GM18511 (cell line): ENCODE results near the gene BLOC1S2.
"Not testable (repeated sequence)": the region's sequence is repeated elsewhere in the genome, so short reads cannot be mapped to it uniquely, and the experiment has no call there.

Source experiments
- ATAC-seq: cut with Tn5 transposase; IDR thresholded peaks from one replicate; pipeline ENCODE4 v1.9.1; 2021; ENCODE audit warnings: mild to moderate bottlenecking, moderate library complexity; ENCODE audit not compliant: unreplicated experiment

The BLOC1S2 gene

DNA sequence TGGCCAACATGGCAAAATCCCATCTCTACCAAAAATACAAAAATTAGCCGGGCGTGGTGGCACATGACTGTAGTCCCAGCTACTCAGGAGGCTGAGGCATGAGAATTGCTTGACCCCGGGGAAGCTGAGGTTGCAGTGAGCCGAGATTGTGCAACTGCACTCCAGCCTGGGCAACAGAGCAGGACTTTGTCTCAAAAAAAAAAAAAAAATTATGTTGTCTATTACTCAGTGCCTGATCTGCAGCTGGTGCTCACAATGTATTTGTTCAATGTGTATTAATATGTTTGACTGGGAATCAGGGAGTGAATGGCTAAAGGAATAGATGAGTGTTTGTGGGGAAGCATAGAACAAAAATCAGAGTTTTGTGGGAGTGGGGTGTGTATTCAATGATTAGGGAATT, 5.8 kb upstream of the BLOC1S2 start:
- ATAC-seq: not testable (repeated sequence)

DNA sequence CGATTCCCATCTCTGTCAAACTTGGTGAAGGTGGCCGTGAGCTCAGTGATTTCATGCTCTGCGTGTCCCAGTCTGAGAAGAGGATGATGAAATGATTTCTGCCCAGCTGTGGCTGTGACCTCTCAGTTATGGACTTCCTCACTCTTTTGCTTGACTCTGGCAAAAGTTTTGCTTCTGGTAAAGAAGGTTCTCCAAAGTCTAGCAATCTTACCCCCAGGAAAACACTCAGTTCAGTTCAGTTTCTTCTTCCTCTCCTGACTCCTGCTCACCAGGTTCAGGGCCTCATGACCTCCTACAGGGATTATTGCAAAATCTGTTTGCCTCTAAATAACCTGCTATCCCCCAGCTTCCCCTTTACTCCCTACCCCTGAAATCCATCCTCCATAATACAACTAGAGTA, 4.9 kb upstream of the BLOC1S2 start:
- ATAC-seq: no peak

DNA sequence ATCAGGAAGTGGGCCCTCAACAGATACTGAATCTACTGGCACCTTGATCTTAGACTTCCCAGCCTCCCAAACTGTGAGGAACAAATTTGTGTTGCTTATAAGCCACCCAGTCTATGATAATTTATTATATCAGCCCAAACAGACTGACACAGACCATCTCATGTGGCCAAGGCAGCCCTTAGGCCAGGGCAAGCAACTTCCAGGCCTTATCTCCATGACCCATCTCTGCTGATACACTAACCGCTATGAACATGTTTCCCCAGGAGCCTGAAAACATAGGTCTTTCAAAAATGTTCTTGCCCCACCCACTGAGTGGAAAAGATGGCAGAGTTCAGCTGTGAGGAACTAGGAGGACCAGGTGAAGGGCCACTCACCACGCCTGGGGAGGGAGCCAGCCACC, 3.2 kb upstream of the BLOC1S2 start:
- ATAC-seq: no peak

DNA sequence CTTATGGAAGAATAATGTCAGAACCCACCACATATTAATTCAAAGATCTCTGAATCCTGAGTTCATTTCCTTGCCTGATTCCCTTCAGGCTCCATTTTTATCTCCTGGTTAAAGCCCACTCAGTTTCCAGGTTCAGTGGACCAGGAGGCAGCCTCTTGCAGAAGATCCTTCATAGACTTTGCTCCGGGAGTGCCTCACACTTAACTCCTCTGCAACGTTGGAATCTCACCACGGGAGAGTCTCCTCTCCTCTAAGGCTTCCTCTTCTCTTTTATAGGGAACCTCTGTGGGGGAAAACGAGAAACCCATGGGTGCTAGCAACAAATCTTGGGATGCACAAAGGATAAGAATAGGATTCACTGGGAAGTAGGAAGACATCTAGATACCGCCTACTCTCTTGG, 1.7 kb upstream of the BLOC1S2 start:
- no peak for ATAC-seq

DNA sequence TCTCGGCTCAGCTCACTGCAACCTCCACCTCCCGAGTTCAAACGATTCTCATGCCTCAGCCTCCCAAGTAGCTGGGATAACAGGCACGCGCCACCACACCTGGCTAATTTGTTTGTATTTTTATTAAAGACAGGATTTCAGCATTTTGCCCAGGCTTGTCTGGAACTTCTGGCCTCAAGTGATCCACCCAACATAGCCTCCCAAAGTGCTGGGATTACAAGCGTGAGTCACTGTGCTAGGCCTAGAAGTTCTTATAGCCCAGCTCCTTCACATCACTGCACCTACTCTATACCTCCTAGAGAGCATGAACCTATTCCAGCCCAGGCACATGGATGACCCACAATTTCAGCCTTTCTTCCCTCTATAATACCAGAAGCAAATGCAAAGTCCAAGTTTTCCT, 1.3 kb upstream of the BLOC1S2 start:
- ATAC-seq: no peak

DNA sequence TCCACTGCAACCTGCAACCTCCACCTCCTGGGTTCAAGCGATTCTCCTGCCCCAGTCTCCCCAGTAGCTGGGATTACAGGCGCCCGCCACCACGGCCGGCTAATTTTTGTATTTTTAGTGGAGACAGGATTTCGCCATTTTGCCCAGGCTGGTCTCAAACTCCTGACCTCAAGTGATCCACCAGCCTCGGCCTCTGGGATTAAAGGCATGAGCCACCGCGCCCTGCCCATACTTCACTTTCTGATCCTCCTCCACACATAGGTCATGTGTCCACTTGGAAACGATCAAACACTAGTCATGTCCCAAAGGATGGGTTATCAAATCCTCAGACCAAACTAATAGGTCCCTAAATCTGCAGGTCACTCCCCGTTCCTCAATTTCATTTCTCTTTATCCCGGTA, 1.2 kb downstream of the BLOC1S2 start:
- ATAC-seq: not testable (repeated sequence)

DNA sequence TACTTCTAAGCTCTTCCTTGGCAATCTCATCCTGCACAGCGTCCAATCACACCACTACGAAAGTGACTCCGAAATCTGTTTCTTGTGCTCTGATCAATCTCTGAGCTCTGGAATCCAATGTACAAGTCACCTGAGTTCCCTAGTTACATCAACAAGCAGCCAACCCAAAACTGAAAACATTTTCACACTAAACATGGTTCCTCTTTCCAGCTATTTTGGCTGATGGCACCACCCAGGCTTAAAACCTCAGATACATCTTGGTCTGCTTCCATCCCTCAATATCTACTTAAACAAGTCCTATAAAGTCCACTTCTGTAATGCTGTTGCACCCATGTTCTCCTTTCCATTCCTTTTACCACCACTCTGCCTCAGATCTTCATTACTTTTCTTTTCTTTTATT, 3.6 kb downstream of the BLOC1S2 start:
- ATAC-seq: no peak

DNA sequence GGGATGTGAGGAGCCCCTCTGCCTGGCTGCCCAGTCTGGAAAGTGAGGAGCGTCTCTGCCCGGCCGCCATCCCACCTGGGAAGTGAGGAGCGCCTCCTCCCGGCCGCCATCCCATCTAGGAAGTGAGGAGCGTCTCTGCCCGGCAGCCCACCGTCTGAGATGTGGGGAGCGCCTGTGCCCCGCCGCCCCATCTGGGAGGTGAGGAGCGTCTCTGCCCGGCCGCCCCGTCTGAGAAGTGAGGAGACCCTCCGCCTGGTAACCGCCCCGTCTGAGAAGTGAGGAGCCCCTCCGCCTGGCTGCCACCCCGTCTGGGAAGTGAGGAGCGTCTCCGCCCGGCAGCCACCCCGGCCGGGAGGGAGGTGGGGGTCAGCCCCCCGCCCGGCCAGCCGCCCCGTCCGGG, 9.5 kb downstream of the BLOC1S2 start:
- ATAC-seq: not testable (repeated sequence)

DNA sequence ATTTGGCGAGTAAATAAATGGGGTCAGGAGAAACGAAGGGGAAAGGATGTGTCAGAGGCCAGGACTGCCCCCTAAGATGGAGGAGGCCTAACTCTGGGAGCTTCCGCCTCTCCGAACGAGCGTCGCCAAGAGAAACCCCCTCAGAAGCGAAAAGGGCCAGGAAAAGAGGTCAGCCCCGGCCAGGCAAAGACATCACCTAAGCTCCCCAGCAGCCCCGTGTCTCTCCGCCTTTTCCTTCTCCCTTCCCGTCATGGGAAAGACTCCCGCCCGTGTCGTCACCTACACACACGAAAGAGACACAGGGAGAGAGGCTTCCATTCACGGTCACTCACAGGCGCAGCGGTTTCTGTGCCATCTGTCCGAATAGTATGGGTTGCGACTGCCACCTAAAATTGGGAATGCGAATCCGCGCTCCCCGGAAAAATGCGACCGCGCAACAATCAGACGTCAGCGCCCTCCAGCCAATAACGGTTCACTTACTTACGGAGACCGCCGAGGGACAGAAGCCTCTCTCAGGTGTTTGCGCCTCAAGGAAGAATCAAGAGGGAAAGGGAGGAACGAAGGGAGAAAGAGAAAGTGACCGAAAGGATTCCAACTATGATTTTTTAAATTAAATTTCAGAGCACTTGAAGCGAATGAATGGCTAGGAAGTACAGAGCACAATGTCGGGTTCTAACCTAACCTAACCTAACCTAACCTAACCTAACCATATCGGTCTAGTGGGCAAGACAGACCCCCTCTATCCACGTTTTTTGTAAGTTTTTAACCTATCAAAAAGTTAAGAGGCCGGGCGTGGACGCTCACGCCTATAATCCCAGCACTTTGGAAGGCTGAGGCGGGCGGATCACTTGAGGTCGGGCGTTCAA, 19.0 kb downstream of the BLOC1S2 start, which contains the start of gene CWF19L1:
Gene CWF19L1, minus strand, starts transcription at position 400 of the 866 bp plus-strand sequence. Its CDS starts 45 bp downstream, at position 355.
- peak; percentile 88 for ATAC-seq

DNA sequence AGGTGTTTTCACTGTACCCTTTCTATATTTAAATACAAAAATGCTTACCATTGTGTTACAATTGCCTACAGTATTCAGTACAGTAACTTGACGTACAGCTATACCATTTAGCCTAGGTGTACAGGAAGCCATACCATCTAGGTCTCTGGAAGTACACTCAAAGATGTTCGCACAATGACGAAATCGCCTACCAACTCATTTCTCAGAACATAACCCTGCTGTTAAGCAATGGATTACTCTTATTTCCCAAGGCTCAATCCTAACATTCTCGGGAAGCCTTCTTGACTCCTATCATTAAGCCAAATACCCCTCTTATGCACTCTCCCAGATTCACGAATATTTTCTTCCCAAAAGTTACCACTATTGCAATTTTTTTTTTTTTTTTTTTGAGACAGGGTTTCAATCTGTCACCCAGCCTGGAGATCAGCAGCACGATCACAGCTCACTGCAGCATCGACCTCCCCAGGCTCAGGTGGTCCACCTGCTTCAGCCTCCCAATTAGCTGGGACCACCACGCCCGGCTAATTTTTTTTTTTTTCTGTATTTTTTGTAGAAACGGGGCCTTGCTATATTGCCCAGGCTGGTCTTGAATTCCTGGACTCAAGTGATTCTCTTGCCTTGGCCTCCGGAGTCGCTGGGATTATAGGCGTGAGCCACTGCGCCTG, 20.5 kb downstream of the BLOC1S2 start:
- ATAC-seq: no peak

DNA sequence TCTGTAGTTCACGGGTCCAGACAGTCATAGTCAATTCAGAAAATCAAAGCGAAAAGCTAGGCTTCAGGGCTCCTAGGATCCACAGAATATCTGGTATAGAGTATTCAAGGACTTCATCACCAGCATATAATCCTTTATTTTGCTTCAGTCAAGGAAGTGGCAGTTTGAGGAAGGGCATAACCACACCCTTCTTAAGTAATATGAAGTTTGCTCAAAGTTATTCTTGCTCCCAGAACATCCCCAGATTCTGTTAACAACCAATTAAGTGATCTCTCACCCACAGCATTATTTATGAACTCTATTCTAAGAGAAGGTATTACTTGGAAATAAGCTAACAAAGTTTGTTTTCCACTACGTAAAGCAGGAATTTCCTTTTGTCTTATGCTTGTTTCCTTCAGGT, 32.3 kb downstream of the BLOC1S2 start:
- no peak for ATAC-seq

DNA sequence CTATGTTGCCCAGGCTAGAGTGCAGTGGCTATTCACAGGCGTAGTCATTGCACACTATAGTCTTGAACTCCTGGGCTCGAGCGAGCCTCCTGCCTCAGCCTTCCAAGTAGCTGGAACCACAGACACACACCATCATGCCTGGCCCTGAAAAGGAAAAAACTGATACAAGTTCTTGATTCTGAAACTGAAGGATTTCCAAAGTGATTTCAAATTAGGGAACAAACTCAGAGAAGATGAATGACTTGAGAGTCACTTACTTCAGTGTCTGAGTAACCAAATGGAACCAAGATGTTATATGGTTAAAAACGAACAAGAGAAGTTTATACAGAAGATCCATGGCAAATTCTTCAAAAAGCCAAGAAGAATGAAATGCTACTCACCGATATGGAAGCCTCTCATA, 33.4 kb downstream of the BLOC1S2 start:
- no peak for ATAC-seq

DNA sequence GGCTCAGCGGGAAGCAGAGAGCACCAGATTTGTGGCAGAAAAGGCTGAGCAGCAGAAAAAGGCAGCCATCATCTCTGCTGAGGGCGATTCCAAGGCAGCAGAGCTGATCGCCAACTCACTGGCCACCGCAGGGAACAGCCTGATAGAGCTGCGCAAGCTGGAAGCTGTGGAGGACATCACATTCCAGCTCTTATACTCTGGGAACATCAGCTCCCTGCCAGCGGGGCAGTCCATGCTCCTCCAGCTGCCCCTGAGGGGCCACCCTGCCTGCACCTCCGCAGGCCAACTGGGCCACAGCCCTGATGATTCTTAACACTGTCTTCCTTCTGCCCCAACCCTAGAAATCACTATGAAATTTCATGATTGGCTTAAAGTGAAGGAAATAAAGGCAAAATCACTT, 37.7 kb downstream of the BLOC1S2 start:
- no peak for ATAC-seq

DNA sequence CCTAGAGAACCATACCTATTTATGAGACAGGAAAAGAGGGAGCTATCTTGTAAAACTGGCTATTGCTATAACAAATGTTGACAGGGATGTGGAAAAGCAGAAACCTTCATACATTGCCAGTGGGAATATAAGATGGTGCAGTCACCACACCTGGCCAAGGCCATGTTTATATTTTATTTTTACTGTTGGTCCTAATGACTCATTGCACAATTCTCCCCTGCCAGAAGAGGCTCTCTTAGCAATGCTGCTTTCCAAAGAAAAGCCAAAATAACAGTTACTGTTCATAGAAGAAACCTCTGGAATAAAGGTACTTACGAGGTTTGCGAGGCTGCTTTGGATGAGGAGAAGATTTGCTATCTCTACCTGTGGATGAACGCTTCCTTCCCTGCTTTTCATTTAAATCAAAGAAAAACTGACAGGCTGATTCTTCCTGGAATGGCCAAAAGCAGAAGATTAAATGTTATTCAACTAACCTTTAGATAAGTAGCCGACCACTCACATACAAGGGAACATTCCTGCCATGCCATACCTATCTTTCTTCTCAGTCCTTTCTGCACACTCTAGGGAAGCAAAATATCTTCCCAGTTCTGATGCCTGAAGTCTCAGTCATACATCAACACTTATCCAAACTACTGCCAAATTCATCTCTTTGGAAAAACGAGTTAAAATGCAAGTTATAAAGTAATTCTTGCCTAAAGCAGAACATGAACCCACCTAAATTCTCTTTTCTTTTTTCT, 40.8 kb downstream of the BLOC1S2 start:
- ATAC-seq: no peak

DNA sequence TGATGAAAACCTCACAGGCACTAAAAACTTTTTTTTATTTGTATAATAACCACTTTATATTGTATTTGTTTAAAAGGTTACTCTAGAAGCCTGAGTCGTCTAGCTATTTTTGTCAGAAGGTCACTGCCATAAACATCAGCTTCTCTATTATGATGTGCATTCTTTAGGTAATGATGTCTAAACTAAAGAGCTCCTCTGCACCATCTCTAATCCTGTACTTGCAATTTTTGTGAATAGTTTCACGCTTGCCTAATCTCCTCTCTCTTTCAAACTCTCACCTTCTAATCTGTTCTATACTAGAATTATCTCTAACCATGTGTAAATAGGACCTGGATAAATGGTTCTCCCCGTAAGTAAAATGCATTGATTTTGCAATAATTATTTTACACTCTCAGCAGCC, 46.6 kb downstream of the BLOC1S2 start:
- ATAC-seq: no peak

DNA sequence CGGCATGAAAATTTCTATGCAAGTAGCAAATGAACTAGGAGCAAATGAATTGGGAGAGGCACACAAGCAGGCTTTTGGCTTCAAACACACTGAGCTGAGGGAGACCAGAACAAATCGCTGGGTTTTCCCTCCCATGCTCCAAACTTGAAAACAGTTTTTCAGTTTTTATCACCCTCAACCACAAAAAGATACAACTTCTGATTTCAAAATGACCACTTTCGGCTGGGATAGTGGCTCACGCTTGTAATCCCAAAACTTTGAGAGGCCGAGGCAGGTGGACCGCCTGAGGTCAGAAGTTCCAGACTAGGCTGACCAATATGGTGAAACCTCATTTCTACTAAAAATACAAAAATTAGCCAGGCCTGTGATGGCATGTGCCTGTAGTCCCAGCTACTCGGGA, 48.1 kb downstream of the BLOC1S2 start:
- ATAC-seq: no peak

DNA sequence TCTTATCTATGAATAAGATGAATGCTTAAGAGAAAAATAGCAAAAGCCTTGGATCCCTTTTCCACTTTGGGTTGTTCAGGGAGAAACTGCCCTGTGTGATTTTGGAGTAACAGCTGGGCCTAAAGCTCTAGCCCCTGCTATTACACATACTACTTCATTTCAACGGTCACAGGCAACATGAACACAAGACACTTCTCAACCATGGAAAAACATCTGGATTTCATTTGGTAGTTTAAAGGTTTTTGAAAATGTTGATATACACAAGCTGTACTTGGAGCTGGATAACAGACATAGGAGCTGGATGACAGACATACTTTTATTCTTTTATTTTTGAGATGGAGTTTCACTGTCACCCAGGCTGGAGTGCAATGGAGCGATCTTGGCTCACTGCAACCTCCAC, 54.4 kb downstream of the BLOC1S2 start:
- no peak for ATAC-seq

DNA sequence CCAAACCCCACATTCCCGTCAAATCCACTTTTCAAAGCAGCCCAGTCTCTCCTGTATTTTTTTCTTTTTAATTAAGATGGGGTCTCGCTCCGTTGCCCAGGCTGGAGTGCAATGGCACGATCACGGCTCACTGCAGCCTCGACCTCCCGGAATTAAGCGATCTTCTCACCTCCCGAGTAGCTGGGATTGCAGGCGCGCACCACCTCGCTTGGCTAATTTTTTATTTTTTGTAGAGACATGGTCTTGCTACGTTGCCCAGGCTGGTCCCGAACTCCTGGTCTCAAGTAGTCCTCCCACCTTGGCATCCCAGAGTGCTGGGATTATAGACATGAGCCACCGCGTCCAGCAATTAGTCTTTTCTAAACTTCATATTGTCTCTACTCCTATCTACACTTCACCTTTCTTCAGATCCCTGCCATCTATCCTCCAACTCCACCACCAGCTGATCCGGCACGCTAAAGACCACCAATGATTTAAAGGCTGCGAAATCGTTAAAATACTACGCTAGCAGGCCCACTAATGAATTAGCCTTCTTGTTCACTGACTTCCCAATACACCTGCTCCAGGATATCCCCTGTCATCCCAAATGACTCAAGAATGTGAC, 56.6 kb downstream of the BLOC1S2 start:
- ATAC-seq: no peak

DNA sequence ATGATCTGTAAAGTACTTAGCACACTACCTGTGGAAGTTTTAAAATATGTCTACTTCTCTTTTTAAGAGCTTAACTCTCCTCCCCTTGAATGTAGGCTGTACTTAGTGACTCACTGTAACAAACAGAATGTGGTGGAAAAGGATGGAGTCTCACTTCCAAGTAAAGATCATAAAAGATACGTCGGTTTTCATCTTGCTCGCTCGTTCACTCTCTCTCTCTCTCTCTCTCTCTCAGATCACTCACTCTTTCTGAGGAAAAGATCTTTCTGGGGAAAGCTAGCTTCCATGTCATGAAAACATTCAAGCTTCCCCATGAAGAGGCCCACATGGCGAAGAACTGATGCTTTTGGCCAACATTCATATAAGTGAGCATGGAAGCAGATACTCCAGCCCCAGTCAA, 62.6 kb downstream of the BLOC1S2 start:
- ATAC-seq: no peak
